B cell (primary cell): ENCODE data around the gene KAZN. TPM values are rescaled to one million over a fixed set of nuclear protein-coding genes. Genes with fewer than 3 reads are reported as not detected.

Experiments
- ATAC-seq: fragments of 200-7000 bp; cut with Tn5 transposase; one replicate; pipeline ENCODE4 v1.10.0; 2021; ENCODE audit warnings: low read depth, mild to moderate bottlenecking, moderate number of reproducible peaks, moderate library complexity
- CTCF ChIA-PET: fragments of 350-600 bp; sonication (Branson Sonifier 250); formaldehyde crosslinking; loops from one replicate; lab custom pipeline; 2021; ENCODE audit warnings: antibody characterized with exemption, inconsistent platforms; lab: Charles Lee
- POLR2A ChIA-PET: fragments of 350-600 bp; sonication (Branson Sonifier 250); formaldehyde crosslinking; loops from one replicate; lab custom pipeline; 2021; ENCODE audit warnings: antibody characterized with exemption; lab: Charles Lee
- DNase-seq: peaks from one replicate; pipeline ENCODE4 v3.0.0; 2013
- H2AFZ ChIP-seq: 2 replicates; pipeline ENCODE4 v1.6.1; 2012; ENCODE audit warnings: mild to moderate bottlenecking, low read depth, low read length; ENCODE audit not compliant: insufficient read depth, poor library complexity, severe bottlenecking
- H3K27ac ChIP-seq, 2 donors: 1 replicate in 1 of 2; 2 replicates in 1 of 2; pipeline ENCODE4 v1.5.1; 2012 to 2013; ENCODE audit warnings: low read length in 2 of 2, mild to moderate bottlenecking in 2 of 2, moderate library complexity in 1 of 2
- H3K27me3 ChIP-seq, 4 experiments: fragments of 200-600 bp in 1 of 4; sonication (generic) in 1 of 4; replicated peaks in 1 of 4; 1 replicate in 2 of 4; 2 replicates in 2 of 4; pipeline versions ENCODE4 v1.6.1 to v1.7.0; 2013 to 2016; ENCODE audit warnings: low read length in 3 of 4, mild to moderate bottlenecking in 2 of 4, mixed read lengths in 1 of 4, moderate library complexity in 1 of 4; ENCODE audit not compliant: insufficient read depth in 4 of 4, control insufficient read depth in 3 of 4; ENCODE audit errors: control extremely low read depth in 1 of 4
- H3K36me3 ChIP-seq, 2 experiments: replicated peaks in 1 of 2; 1 replicate in 1 of 2; 2 replicates in 1 of 2; pipeline versions ENCODE4 v1.6.1 to v1.7.1; 2013; ENCODE audit warnings: low read length in 1 of 2; ENCODE audit not compliant: insufficient read depth in 2 of 2, control insufficient read depth in 1 of 2; ENCODE audit errors: control extremely low read depth in 1 of 2, extremely low read depth in 1 of 2
- H3K4me1 ChIP-seq, 2 donors: fragments of 200-600 bp in 1 of 2; sonication (generic) in 1 of 2; 1 replicate in 1 of 2; 2 replicates in 1 of 2; pipeline versions ENCODE4 v1.5.1 to v1.6.1; 2013 to 2017; ENCODE audit warnings: low read length in 2 of 2; ENCODE audit not compliant: control insufficient read depth in 2 of 2, insufficient read depth in 2 of 2
- H3K4me2 ChIP-seq: replicated peaks from 2 replicates; pipeline ENCODE3; 2012; ENCODE audit warnings: mild to moderate bottlenecking, low read depth, low read length; ENCODE audit not compliant: poor library complexity, severe bottlenecking
- H3K4me3 ChIP-seq, 5 experiments: fragments of 200-600 bp in 1 of 5; sonication (generic) in 1 of 5; 1 replicate in 3 of 5; 2 replicates in 2 of 5; pipeline versions ENCODE4 v1.5.1 to v1.7.0; 2011 to 2016; ENCODE audit warnings: low read length in 4 of 5, mild to moderate bottlenecking in 4 of 5, low read depth in 2 of 5, control low read depth in 1 of 5, moderate library complexity in 1 of 5; ENCODE audit not compliant: insufficient read depth in 1 of 5; ENCODE audit errors: control extremely low read depth in 1 of 5, extremely low read depth in 1 of 5
- H3K79me2 ChIP-seq: fragments of 200-600 bp; sonication (generic); one replicate; pipeline ENCODE4 v1.6.0; 2016; ENCODE audit warnings: low read length; ENCODE audit not compliant: control insufficient read depth, insufficient read depth
- H3K9ac ChIP-seq: fragments of 200-600 bp; sonication (generic); 2 replicates; pipeline ENCODE4 v1.6.1; 2017; ENCODE audit warnings: mild to moderate bottlenecking, low read length, moderate library complexity
- H3K9me3 ChIP-seq, 3 donors: one replicate each; pipeline versions ENCODE4 v1.6.1 to v1.7.1; 2013; ENCODE audit warnings: low read length in 2 of 3; ENCODE audit not compliant: control insufficient read depth in 2 of 3, insufficient read depth in 1 of 3; ENCODE audit errors: control extremely low read depth in 1 of 3
- H4K20me1 ChIP-seq: 2 replicates; pipeline ENCODE4 v1.6.0; 2012; ENCODE audit warnings: mild to moderate bottlenecking, low read length; ENCODE audit not compliant: insufficient read depth, control insufficient read depth, poor library complexity, severe bottlenecking
- H3K27ac Mint-ChIP-seq: one replicate; pipeline ENCODE4 v1.8.0; 2021; ENCODE audit warnings: mixed read lengths
- H3K27me3 Mint-ChIP-seq: one replicate; pipeline ENCODE4 v1.8.0; 2021; ENCODE audit warnings: mixed read lengths
- H3K4me1 Mint-ChIP-seq: one replicate; pipeline ENCODE4 v1.8.0; 2021; ENCODE audit warnings: mixed read lengths
- H3K4me3 Mint-ChIP-seq: one replicate; pipeline ENCODE4 v1.8.0; 2021; ENCODE audit warnings: mixed read lengths
- H3K9me3 Mint-ChIP-seq: one replicate; pipeline ENCODE4 v1.8.0; 2022; ENCODE audit warnings: mixed read lengths; ENCODE audit not compliant: insufficient read depth
- EZH2 ChIP-seq: IDR thresholded peaks from 2 replicates; pipeline ENCODE4 v1.6.1; 2012; ENCODE audit warnings: borderline replicate concordance, low read depth, mild to moderate bottlenecking, moderate library complexity, low read length; ENCODE audit not compliant: insufficient read depth, poor library complexity, severe bottlenecking
- WGBS: methylation state at CpG from one replicate; pipeline ENCODE4 v1.1.5; 2013; ENCODE audit warnings: missing lambda C conversion rate; ENCODE audit not compliant: insufficient coverage; 5-methylcytosine and 5-hydroxymethylcytosine counted together
- intact Hi-C: fragments of 100-400 bp; cut with micrococcal nuclease; formaldehyde crosslinking; loops from one replicate; pipeline ENCODE4 v1.10.0; 2022
- polyA plus RNA-seq: library from polyadenylated mRNA; depleted of rRNA; stranded (reverse); fragments of >200 nt; gene quantifications from 2 replicates; pipeline ENCODE4 v1.2.3, GENCODE V29; 2012
- total RNA-seq, 2 donors: library from RNA; stranded (reverse); fragments of 120-200 nt in 1 of 2; gene quantifications; 1 replicate in 1 of 2; 2 replicates in 1 of 2; pipeline versions ENCODE4 v1.2.3 to v1.2.4, GENCODE V29; 2013 to 2022
- TF ChIP-seq, protein P1 (sequence below): fragments of 200-600 bp; IDR thresholded peaks from one replicate; pipeline ENCODE4 v1.8.0; 2022; ENCODE audit warnings: antibody characterized with exemption, mild to moderate bottlenecking

KAZN gene
- total and polyA plus RNA-seq, 2 donors (not counting 1 experiment from before 2014, with no cell fraction given) = 0.13 to 0.39 TPM

DNA sequence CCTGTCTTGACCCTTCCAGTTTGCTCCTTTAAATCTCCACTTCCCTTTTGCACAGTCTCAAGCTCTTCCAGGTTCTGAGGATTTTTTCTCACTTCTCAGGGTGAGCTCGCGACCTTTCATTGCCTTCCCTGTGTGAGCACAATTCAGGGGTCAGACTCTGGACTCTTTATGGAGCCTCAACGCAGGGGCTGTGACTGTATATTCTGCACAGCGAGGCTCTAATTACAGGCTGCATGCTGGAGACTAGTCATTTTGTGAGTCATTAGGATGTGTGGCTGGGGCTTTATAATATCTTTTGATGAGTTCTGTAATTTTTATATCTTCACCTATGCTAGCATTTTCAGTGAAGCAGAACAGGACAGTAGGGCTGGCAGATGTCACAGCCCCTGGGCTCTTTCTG is 270.7 kb downstream of the KAZN start:
- Histone ChIP-seq H3K36me3 (no peaks in the 10 kb centered on the region), H3K9me3 (no peaks in the 10 kb centered on the region), H4K20me1 (no peaks in the 10 kb centered on the region), H3K79me2 (no peaks in the 10 kb centered on the region), H3K9ac (no peak overlapping the region), H3K4me3 (no peak overlapping the region), H3K27ac (no peak overlapping the region), H3K27me3 (peaks cover 0 to 7% (median 0%) of the 10 kb centered on the region in 4 experiments), H2AFZ (no peak overlapping the region), H3K4me1 (no peaks in the 10 kb centered on the region), H3K4me2 (no peak overlapping the region)
- no peak for TF ChIP-seq EZH2
- Mint-ChIP-seq H3K4me1 (no peaks in the 10 kb centered on the region), H3K4me3 (no peak overlapping the region), H3K27me3 (peaks cover 23% of the 10 kb centered on the region), H3K27ac (no peak overlapping the region), H3K9me3 (no peaks in the 10 kb centered on the region)
- no peak for ATAC-seq
- WGBS = 77% methylated on average over 2 of the region's 4 CpGs
- no peak for DNase-seq
- ChIA-PET POLR2A (no interaction called here), CTCF (no interaction called here)
- intact Hi-C loops = no loop called here

DNA sequence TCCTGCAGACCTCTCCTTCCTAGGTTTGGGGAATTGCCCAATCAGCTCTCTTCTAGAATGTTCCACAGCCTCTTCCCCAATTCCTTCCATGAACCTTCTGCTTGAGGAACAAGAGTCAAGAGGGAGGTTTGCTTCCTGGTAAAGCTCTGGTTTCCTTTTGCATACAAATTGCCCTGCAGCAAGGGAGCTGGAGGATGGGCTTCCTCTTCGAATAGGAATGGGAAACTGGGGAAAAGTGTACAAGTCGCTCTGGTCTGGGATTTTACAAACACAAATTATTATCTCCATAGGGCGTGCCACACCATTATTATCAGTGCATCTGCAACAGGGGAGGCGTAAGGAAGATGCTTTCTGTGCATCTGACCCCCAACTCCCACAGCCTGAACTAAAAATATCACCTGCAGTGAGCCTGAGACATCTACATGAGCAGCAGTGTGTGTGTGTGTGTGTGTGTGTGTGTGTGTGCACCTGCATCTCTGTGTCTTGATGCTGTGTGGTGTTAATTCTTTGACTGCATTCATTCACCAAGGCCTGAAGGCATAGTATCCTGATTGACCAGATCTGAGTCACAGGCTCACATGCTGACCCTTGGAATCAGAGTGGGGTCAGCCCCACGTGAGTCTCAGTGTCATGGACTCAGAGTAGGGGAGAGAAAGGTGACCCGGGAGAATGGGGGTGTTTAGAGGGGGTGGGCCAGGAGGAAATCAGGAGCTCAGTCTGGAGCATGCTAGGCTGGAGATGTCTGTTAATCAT is 272.9 kb downstream of the KAZN start:
- DNase-seq (no peak), ATAC-seq (no peak)
- Mint-ChIP-seq H3K27me3 (peaks cover 21% of the 10 kb centered on the region), H3K9me3 (no peaks in the 10 kb centered on the region), H3K4me1 (no peaks in the 10 kb centered on the region), H3K4me3 (no peak overlapping the region), H3K27ac (no peak overlapping the region)
- Histone ChIP-seq H2AFZ (no peak overlapping the region), H3K79me2 (no peaks in the 10 kb centered on the region), H3K9ac (no peak overlapping the region), H3K9me3 (no peaks in the 10 kb centered on the region), H3K4me3 (no peak overlapping the region), H4K20me1 (no peaks in the 10 kb centered on the region), H3K4me2 (no peak overlapping the region), H3K4me1 (no peaks in the 10 kb centered on the region), H3K27me3 (peaks cover 0 to 7% (median 0%) of the 10 kb centered on the region in 4 experiments), H3K27ac (no peak overlapping the region), H3K36me3 (no peaks in the 10 kb centered on the region)
- TF ChIP-seq EZH2 = no peak
- TF ChIP-seq, protein P1, sequence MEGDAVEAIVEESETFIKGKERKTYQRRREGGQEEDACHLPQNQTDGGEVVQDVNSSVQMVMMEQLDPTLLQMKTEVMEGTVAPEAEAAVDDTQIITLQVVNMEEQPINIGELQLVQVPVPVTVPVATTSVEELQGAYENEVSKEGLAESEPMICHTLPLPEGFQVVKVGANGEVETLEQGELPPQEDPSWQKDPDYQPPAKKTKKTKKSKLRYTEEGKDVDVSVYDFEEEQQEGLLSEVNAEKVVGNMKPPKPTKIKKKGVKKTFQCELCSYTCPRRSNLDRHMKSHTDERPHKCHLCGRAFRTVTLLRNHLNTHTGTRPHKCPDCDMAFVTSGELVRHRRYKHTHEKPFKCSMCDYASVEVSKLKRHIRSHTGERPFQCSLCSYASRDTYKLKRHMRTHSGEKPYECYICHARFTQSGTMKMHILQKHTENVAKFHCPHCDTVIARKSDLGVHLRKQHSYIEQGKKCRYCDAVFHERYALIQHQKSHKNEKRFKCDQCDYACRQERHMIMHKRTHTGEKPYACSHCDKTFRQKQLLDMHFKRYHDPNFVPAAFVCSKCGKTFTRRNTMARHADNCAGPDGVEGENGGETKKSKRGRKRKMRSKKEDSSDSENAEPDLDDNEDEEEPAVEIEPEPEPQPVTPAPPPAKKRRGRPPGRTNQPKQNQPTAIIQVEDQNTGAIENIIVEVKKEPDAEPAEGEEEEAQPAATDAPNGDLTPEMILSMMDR = no peak
- ChIA-PET POLR2A (no interaction called here), CTCF (no interaction called here)
- 58% methylated on average over 2 of the region's 6 CpGs for WGBS
- intact Hi-C loops = no loop called here
